T-helper 17 cell (primary cell): ENCODE data around the gene CST11. TPM values are rescaled to one million over a fixed set of nuclear protein-coding genes. Genes with fewer than 3 reads are reported as not detected.

ENCODE experiments used
- ATAC-seq: fragments of 150-1000 bp; cut with Tn5 transposase; 2 replicates; pipeline ENCODE4 v1.10.0; 2021; ENCODE audit warnings: mild to moderate bottlenecking, moderate library complexity
- DNase-seq, 3 donors: peaks; one replicate each; pipeline versions ENCODE4 v3.0.0 to v3.0.0-alpha.2; 2020 to 2021
- H3K9me3 ChIP-seq: one replicate; pipeline ENCODE4 v1.7.0; 2013; ENCODE audit warnings: low read length, mild to moderate bottlenecking; ENCODE audit not compliant: control insufficient read depth, poor library complexity, severe bottlenecking
- H3K27ac Mint-ChIP-seq: one replicate; pipeline ENCODE4 v1.8.0; 2022; ENCODE audit warnings: mild to moderate bottlenecking, moderate library complexity, mixed read lengths
- H3K27me3 Mint-ChIP-seq: one replicate; pipeline ENCODE4 v1.8.0; 2022; ENCODE audit warnings: mixed read lengths
- H3K36me3 Mint-ChIP-seq: one replicate; pipeline ENCODE4 v1.8.0; 2022; ENCODE audit warnings: low read depth, mixed read lengths
- H3K4me1 Mint-ChIP-seq: one replicate; pipeline ENCODE4 v1.8.0; 2022; ENCODE audit warnings: mild to moderate bottlenecking, mixed read lengths
- H3K4me3 Mint-ChIP-seq: one replicate; pipeline ENCODE4 v1.8.0; 2022; ENCODE audit warnings: mild to moderate bottlenecking, moderate library complexity, mixed read lengths
- total RNA-seq, 4 donors: library from RNA in 2 of 4; stranded (reverse) in 2 of 4; gene quantifications; one replicate each; pipeline ENCODE4 v1.2.3 and lab custom pipeline; 2022 to 2026

The CST11 gene
- total RNA-seq, 2 donors from 2014 or later = not detected

GRCh38 chr20:23448167-23448566, 4.5 kb downstream of the CST11 start:
- no peak for ATAC-seq

GRCh38 chr20:23446505-23446904, 6.2 kb downstream of the CST11 start:
- Mint-ChIP-seq H3K27me3 (peaks cover 19% of the 10 kb centered on the region), H3K4me1 (peaks cover 6% of the 10 kb centered on the region), H3K36me3 (peaks cover 4% of the 10 kb centered on the region), H3K4me3 (no peak overlapping the region), H3K27ac (peak overlapping the region; percentile 47)
- DNase-seq (no peak), ATAC-seq (no peak)
- no peaks in the 10 kb centered on the region for H3K9me3 ChIP-seq

More at GRCh38 chr20:23448167-23448566, 4.5 kb downstream of the CST11 start:
- H3K27me3 Mint-ChIP-seq = peaks cover 24% of the 10 kb centered on the region
- no peak for DNase-seq
- no peak overlapping the region for H3K4me3 Mint-ChIP-seq
- no peak overlapping the region for H3K27ac Mint-ChIP-seq
- no peaks in the 10 kb centered on the region for H3K9me3 ChIP-seq
- peaks cover 2% of the 10 kb centered on the region for H3K4me1 Mint-ChIP-seq
- peaks cover 4% of the 10 kb centered on the region for H3K36me3 Mint-ChIP-seq

GRCh38 chr20:23445596-23446217, 7.0 kb downstream of the CST11 start:
- DNase-seq (no peak), ATAC-seq (no peak)
- Mint-ChIP-seq H3K27me3 (peaks cover 13% of the 10 kb centered on the region), H3K36me3 (peaks cover under 1% of the 10 kb centered on the region), H3K27ac (no peak overlapping the region), H3K4me3 (no peak overlapping the region), H3K4me1 (peaks cover 6% of the 10 kb centered on the region)
- H3K9me3 ChIP-seq = no peaks in the 10 kb centered on the region

GRCh38 chr20:23444859-23445258, 7.8 kb downstream of the CST11 start:
- ATAC-seq = no peak
- Mint-ChIP-seq H3K4me1 (peaks cover 6% of the 10 kb centered on the region), H3K27ac (no peak overlapping the region), H3K4me3 (no peak overlapping the region), H3K36me3 (no peaks in the 10 kb centered on the region), H3K27me3 (peaks cover 16% of the 10 kb centered on the region)
- DNase-seq = no peak
- no peaks in the 10 kb centered on the region for H3K9me3 ChIP-seq

GRCh38 chr20:23442436-23442835, 10.2 kb downstream of the CST11 start:
- no peak for DNase-seq
- no peak overlapping the region for H3K4me3 Mint-ChIP-seq
- H3K27me3 Mint-ChIP-seq = peaks cover 35% of the 10 kb centered on the region
- no peaks in the 10 kb centered on the region for H3K9me3 ChIP-seq
- no peak overlapping the region for H3K27ac Mint-ChIP-seq
- no peaks in the 10 kb centered on the region for H3K36me3 Mint-ChIP-seq
- H3K4me1 Mint-ChIP-seq = peaks cover 6% of the 10 kb centered on the region
- ATAC-seq = no peak

GRCh38 chr20:23441850-23442313, 10.8 kb downstream of the CST11 start:
- Mint-ChIP-seq H3K27ac (no peak overlapping the region), H3K4me3 (no peak overlapping the region), H3K4me1 (peaks cover 8% of the 10 kb centered on the region), H3K36me3 (no peaks in the 10 kb centered on the region), H3K27me3 (peaks cover 38% of the 10 kb centered on the region)
- peak; percentile 16 to 27 (median 17) for DNase-seq
- no peaks in the 10 kb centered on the region for H3K9me3 ChIP-seq
- ATAC-seq = peak; percentile 73

- Mint-ChIP-seq H3K27me3 (peaks cover 47% of the 10 kb centered on the region), H3K36me3 (no peaks in the 10 kb centered on the region), H3K27ac (no peak overlapping the region), H3K4me3 (no peak overlapping the region), H3K4me1 (peaks cover 8% of the 10 kb centered on the region)
- ATAC-seq (no peak), DNase-seq (no peak)
- H3K9me3 ChIP-seq = no peaks in the 10 kb centered on the region
Measured at GRCh38 chr20:23440004-23440403, 12.7 kb downstream of the CST11 start.

GRCh38 chr20:23438661-23439060, 14.0 kb downstream of the CST11 start:
- Mint-ChIP-seq H3K4me1 (peaks cover 6% of the 10 kb centered on the region), H3K4me3 (no peak overlapping the region), H3K27ac (no peak overlapping the region), H3K27me3 (peaks cover 42% of the 10 kb centered on the region), H3K36me3 (no peaks in the 10 kb centered on the region)
- H3K9me3 ChIP-seq = no peaks in the 10 kb centered on the region
- ATAC-seq (no peak), DNase-seq (no peak)

- Mint-ChIP-seq H3K4me3 (no peak overlapping the region), H3K36me3 (no peaks in the 10 kb centered on the region), H3K4me1 (peaks cover 6% of the 10 kb centered on the region), H3K27me3 (peaks cover 42% of the 10 kb centered on the region), H3K27ac (no peak overlapping the region)
- DNase-seq = no peak
- no peak for ATAC-seq
- no peaks in the 10 kb centered on the region for H3K9me3 ChIP-seq
Measured at GRCh38 chr20:23437126-23437899, 15.4 kb downstream of the CST11 start.

GRCh38 chr20:23436681-23437080, 16.0 kb downstream of the CST11 start:
- H3K9me3 ChIP-seq = no peaks in the 10 kb centered on the region
- Mint-ChIP-seq H3K4me1 (peaks cover 3% of the 10 kb centered on the region), H3K27me3 (peaks cover 42% of the 10 kb centered on the region), H3K36me3 (no peaks in the 10 kb centered on the region), H3K4me3 (no peak overlapping the region), H3K27ac (no peak overlapping the region)
- DNase-seq = no peak
- ATAC-seq = no peak

GRCh38 chr20:23435626-23436539, 16.8 kb downstream of the CST11 start:
- peaks cover 2% of the 10 kb centered on the region for H3K4me1 Mint-ChIP-seq
- no peak for ATAC-seq
- H3K36me3 Mint-ChIP-seq = no peaks in the 10 kb centered on the region

GRCh38 chr20:23434521-23435313, 18.0 kb downstream of the CST11 start:
- Mint-ChIP-seq H3K27me3 (peaks cover 36% of the 10 kb centered on the region), H3K4me1 (peaks cover 2% of the 10 kb centered on the region), H3K27ac (no peak overlapping the region), H3K4me3 (no peak overlapping the region), H3K36me3 (no peaks in the 10 kb centered on the region)
- ATAC-seq (no peak), DNase-seq (no peak)
- no peaks in the 10 kb centered on the region for H3K9me3 ChIP-seq

More at GRCh38 chr20:23435626-23436539, 16.8 kb downstream of the CST11 start:
- Mint-ChIP-seq H3K27ac (no peak overlapping the region), H3K27me3 (peaks cover 42% of the 10 kb centered on the region), H3K4me3 (no peak overlapping the region)
- DNase-seq = no peak
- no peaks in the 10 kb centered on the region for H3K9me3 ChIP-seq
